GM21786 (cell line): ENCODE results near the gene NTN3.

Experiments
- ATAC-seq: cut with Tn5 transposase; IDR thresholded peaks from one replicate; pipeline ENCODE4 v1.9.1; 2021; ENCODE audit not compliant: unreplicated experiment

Gene NTN3

DNA sequence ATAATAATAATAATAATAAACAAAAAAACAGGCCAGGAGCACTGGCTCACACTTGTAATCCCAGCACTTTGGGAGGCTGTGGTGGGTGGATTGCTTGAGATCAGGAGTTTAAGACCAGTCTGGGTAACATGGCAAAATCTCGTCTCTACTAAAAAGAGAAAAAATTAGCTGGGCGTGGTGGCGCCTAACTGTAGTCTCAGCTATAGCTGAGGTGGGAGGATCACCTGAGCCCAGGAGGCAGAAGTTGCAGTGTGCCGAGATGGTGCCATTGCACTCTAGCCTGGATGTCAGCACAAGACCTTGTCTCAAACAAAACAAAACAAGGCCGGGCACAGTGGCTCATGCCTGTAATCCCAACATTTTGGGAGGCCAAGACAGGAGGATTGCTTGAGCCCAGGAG is 23.9 kb downstream of the NTN3 start:
- ATAC-seq, result no peak

DNA sequence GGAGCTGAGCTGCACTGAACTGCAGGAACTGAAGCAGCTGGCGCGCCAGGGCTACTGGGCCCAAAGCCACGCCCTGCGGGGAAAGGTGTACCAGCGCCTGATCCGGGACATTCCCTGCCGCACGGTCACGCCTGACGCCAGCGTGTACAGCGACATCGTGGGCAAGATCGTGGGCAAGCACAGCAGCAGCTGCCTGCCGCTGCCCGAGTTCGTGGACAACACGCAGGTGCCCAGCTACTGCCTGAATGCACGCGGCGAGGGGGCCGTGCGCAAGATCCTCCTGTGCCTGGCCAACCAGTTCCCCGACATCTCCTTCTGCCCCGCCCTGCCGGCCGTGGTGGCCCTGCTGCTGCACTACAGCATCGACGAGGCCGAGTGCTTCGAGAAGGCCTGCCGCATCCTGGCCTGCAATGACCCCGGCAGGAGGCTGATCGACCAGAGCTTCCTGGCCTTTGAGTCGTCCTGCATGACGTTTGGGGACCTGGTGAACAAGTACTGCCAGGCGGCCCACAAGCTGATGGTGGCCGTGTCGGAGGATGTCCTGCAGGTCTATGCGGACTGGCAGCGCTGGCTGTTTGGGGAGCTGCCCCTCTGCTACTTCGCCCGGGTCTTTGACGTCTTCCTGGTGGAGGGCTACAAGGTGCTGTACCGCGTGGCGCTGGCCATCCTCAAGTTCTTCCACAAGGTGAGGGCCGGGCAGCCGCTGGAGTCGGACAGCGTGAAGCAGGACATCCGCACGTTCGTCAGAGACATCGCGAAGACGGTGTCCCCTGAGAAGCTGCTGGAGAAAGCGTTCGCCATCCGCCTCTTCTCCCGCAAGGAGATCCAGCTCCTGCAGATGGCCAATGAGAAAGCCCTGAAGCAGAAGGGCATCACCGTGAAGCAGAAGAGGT is 25.4 kb downstream of the NTN3 start:
- ATAC-seq, result no peak

DNA sequence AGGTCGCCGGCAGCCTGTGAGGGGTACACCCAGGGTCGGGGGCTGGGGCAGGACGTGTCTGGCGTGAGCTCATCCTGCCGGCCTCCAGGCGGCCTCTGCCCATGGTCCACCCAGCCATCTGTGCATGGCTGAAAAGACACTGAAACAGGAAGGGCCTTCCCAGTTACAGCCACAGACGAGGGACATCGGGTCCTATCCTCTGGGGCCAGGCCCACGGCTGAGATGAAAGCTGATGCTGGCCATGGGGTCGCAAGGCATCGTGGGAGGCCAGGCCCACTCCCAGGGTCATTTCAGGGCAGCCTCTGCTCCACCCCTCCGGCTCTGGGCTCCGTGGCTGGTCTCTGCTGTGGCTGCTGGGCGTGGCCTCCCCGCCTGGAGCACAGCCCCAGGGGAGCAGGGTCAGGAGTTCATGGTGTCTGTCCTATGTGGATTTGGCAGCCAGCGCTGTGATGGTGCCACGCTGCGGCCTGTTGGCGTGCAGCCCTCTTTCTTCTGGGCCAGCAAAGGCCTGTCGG is 26.1 kb downstream of the NTN3 start:
- ATAC-seq, result no peak

DNA sequence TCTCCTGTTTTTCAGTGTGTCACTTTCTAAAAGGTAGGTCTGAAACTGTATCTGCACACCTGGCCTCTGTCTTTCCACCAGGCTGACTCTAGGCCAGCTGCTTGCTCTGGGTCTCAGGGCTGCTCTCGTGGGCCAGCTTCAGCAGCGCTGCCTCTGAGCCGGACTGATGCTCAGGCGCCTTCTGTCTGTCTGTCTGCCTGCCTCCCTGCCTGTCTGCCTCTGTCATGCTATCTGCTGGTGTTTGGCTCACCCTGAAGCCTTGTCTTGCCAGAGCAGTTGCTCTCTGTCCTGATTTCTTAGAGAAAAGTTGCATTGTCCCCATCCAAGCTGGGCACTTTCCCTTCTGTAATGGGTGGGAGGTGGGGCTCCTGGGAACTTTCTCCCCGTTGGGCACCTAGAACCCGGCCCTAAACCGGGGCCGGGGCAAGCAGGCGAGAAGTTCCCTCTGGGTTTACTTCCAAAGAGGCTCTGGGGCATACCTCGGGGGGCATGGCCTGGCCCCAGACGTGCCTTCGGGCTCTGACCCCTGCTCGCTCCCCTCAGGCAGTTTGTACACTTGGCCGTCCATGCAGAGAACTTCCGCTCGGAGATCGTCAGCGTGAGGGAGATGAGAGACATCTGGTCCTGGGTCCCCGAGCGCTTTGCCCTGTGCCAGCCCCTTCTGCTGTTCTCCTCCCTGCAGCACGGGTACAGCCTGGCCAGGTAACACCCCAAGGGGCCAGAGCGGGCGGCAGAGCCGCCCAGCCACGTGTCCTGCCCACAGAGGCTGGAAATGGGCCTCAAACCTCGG is 26.8 kb downstream of the NTN3 start:
- no peak for ATAC-seq

DNA sequence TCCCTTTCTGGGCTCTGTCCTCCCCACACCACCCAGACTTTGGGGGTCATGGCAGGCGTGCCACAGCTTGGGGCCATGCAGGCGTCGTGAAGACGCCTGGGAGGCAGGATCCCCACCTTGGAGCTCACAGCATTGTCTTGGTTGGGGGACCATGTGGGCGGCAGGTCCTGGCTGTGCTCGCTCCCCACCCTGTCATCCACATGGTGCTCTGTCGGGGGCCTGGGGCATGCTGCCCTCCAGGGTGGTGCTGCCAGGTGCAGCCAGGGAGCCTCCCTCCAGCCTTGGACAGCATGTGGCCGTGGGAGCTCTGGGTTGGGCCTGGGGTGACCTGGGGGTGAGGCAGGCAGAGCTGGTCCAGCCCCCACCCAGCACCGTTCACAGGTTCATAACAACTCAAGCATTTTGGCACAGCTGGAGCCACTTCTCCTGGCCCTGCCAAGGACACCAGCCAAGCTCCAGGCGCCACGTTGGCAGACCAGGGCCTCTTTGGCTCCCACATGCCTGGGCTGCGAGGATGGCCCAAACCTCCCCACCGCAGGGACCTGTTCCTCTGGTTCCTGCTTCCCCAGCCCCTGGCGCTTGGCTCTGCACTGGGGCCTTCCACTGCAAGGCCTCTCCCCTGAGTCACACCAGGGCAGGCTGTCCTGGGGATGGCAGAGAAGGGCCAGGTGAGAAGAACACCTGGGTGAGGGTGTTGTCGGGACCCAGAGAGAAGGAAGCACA is 27.6 kb downstream of the NTN3 start:
- ATAC-seq, result no peak

DNA sequence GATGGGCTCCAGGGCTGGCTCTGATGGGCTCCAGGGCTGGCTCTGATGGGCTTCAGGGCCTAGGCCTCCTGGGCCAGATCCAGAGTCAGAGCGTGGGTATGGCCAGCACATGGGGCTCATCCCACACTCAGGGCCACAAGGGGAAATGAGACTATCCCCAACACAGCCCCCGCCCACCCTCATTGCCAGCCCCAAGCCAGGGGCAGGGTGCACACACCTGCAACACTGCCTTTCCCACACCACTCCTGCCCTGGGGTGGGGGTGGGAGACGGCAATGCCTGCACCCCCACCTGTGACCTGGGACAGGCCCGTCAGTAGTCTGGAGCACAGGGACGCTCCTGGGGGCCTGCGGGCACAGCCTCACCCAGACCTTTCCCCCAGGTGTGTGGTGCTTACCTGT is 28.4 kb downstream of the NTN3 start:
- ATAC-seq, result no peak

DNA sequence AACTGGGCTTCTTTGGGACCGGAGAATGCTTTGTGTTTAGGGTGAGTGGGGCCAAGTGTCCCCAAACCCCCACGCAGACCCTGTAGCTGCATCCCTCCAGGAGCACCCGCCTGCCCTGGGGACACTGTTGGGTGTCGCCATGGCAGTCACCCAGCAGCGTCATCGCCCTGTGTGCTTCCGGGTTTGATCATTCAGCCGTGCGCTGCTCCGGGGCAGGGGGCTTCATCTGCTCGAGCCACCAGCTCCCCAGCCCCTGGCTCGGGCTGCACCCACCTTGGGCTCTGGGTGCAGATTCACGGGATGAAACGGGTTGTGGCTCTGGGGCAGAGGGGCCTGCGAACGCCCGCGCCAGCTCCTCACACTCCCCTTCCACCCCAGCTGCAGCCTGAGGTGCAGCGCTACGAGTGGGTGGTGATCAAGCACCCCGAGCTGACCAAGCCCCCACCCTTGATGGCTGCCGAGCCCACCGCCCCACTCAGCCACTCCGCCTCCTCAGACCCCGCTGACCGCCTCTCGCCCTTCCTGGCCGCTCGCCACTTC is 28.9 kb downstream of the NTN3 start:
- no peak for ATAC-seq

DNA sequence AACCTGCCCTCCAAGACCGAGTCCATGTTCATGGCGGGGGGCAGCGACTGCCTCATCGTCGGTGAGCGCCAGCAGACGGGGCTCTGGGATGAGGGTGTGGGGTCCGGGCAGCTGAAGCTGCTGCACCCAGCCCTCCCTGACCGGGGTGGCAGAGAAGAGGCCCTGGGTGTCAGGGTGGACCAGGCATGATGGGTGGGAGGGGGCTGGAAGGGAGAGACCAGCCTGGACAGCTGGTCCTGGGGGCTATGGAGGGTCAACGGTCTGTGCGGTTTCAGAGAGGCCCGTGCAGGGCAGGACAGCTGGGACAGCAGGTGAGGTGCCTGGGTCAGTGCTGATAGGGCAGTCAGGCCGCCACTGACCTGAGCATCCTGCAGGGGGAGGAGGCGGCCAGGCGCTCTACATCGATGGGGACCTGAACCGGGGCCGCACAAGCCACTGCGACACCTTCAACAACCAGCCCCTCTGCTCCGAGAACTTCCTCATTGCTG is 29.4 kb downstream of the NTN3 start:
- ATAC-seq, result no peak

DNA sequence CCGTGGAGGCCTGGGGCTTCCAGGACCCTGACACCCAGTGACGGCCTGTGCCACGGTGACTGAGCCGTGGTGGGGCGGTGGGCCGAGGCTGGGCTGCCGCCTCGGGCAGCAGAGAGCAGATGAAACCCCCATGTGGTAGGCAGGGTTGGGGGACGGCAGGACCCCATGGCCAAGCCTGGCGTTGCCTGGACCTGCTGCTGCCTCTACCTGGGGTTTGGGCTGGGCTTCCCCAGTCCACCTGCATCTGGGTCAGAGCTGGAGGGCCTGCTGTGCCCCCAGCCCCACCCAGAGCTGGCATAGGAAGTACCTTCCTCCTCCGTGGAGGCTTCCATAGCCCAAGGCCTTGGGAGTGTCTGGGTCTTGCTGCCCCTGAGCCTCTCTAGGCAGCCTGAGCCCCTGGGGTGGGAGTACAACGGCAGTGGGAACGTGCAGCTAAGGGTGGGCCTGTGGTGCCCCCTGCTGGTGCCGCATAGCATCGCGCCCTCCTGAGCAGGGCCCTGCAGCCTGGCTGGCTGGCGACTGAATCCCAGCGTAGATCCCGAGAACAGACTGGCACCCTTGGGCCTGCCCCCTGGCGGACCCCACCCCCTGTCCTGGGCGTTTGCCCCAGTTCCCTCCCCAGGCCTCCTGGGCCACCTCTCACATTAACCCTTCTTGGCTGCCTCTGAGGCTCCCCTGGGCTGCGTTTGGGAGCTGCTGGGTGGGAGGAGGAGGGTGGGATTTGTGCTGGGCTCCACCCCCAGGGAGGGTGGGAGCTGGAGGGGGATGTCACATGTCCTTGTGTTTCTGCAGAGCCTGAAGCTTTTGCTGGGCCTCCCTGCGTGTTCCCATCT is 30.0 kb downstream of the NTN3 start:
- ATAC-seq, result no peak

DNA sequence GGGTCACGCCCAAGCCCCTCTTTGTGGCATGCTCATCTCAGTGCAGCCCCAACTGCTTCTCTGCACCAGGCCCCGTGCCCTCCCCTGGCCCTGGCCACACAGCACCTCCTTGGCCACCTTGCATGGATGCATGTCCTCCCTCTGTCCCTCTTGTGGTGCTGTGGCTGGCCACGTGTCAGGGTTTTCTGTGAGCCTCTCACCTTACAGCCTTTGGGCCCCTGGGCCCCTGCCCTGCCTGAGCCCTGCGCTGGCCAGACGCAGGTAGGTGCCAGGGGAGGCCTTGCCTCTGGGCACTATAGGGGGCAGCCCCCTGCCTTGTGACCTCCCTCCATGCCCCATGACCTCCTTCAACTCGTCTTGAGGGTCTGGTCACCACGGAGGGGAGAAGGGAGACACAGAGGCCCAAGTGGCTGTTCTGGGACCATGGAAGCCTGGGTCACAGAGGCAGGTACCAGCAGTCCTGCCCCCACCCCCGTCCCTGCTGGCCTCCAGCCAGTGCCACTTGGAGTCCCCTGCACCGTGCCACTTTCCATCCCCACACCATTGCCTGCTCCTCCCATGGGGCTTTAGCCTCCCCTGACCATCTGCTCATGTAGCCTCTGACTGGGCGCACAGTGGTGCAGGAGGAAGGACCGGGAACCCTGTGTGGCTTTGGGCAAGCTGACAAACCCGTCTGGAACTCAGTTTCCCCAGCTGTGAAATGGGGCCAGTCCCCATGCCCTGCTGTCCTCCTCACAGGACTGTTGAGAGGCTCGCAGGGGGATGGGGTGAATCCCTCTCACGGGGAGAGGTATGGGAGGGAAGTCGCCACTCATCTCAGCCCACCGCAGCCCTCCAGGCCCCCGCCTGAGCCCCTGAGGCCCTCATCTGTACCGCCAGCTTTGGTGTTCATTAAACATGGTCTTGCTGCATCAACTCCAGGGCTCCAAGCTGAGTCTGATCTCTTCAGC is 31.1 kb downstream of the NTN3 start:
- no peak for ATAC-seq

DNA sequence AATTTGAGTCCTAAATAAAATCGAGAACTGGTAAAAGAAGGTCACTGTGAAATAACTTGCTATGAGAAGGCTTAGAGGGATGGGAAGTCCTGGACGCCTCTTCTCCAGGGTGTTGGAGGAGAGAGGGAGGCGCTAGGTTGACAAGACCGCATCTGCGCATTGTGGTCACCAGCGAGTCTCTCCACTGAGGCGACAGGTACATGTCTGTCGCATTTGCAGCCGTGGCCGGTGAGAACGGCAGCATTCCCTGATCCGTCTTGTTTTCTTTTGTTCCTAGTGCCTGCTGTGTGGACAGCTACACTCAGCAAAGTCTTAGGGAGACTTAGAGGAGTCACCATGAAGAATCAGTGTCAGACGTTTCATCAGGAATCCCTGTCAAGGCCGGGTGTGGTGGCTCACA is 34.6 kb downstream of the NTN3 start:
- no peak for ATAC-seq

DNA sequence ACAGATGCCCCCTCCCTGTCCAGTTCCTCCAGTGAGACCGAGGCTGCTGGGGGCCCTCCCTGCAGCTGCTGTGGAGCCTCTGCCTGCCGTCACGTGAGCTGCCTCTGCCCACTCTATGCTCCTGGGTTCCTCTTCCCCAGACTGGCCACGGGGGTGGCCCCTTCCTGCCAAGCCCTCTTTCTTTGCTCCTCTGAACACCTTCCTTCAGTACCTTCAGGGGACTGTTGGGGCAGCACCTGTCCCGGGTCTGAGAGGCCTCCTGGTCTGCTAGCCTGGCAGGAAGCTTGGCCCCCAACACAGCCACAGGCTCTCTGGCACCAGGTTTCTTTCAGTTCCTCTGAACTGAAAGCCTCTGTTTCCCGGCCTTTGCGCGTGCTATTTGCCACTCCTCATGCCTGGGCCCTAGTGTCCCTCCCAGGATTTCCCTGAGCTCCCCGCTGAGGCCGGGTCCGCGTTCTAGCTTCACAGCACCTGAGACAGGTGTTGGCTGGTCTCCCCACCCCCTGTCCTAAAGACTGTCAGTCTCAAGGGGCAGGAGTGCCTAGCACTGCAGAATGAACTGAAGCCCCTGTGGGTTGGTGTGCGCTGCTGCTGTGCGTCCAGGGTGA is 36.1 kb downstream of the NTN3 start:
- peak; percentile 73 for ATAC-seq

DNA sequence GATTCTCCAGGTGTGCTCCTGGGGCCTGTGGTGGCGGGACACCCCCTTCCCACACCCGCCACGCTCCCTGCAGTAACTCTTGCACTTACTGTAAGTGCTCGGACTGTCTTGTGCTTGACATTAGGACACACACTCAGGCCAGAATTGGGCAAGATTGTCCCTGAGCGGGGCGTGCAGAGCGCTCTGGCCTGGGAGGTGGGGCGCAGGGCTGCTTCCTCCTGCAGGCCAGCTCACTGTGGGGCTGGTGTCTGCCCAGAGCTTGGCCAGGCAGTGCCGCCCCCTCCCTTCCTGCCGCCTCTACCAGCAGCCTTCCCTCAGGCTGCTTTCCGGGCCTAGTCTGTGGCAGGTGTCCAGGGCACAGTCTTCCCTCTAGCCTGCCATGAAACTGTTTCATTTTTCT is 36.6 kb downstream of the NTN3 start:
- no peak for ATAC-seq

DNA sequence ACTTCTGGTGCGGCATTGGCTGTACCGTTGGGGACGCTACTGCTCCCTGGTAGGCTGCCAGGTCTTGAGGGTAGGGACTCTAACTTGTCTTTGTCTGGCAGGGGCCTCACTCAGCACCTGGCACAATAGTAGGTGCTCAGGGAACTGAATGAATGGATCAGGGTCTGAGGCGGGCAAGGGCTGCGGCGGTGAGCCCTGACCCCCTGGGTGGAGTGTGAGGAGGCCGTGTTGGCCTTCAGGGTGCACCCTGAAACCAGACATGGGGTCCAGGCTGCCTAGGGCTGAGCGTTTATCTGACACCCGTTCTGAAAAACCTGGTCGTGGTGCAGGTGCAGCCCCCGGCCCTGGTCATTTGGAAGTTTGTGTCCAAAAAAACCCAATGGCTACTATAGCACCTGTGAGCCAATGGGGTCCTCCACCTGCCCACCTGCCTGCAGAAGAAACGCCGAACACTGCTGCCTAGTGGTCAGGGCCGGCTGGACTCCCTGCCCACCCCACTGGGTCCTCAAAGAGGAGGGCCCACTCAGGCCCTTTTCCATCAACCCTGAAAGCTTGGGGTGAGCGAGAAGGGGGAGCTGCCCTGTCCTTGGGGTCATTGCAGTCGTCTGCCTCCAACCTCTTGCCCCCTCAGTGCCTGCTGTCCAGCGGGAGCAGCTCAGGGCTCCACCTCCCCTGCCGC is 37.8 kb downstream of the NTN3 start:
- ATAC-seq, result no peak

DNA sequence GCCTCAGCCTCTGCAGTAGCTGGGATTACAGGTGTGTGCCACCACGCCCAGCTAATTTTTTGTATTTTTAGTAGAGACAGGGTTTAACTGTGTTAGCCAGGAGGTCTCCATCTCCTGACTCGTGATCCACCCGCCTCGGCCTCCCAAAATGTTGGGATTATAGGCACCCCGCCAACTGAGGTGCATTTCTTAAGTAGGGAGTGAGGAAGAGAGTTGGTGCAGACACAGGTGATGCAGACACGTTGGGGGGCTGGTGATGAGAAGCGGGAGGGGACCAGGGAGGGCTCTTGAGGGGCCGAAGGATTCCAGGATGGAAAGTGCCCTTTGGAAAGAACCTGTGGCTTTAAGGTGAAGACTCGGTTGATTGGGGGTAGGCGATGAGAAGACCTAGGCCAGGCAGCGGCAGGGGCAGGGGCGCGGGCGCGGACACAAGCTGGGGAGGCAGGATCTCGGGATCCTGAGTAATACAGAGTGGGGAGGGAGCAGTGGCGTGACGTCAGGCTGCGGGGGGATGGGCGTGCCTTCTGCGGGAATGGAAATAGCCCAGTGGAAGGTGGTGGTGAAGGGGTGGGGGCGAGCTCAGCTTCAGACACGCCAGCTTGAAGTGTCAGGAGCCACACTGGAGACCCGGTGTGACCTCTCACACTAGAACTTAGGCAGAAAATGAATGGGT is 40.2 kb downstream of the NTN3 start:
- no peak for ATAC-seq

DNA sequence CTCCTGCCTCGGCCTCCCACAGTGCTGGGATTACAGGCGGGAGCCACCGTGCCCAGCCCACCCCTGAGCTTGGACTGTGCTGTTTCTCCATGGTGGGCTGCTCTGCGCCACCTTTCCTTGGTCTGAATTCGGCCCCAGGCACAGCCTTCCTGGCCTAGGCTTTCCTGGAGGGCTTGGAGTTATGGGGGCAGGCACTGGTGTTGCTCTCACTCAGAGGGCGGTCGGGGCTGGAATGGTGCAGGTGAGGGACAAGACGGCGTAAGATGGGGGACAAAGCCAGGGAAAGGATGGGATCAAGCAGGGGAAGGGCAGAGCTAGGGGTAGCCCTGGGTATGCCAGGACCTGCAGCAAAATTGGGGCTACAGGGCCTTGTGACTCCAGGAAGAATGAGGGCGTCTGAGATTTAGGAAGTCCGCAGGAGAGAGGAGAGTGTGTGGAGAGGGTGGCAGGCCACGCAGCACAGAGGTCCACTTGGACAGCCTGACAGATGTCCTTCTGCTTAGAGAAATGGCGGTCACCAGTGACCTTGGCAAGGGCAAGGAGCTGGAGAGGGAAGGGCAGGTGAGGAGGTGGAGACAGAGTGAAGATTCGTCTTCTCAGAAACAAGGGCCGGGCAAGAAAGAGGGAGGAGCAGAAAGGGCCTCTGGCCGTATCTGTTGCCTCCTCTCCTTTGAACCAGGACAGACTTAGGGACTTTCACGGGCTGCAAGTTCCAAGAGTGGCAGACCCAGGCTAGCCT is 41.1 kb downstream of the NTN3 start:
- ATAC-seq, result no peak
